Neutrophil (primary cell): Measurements from ENCODE around the gene ARHGAP40.

ENCODE experiments used
- H3K27ac ChIP-seq: fragments of 200-600 bp; sonication (generic); 2 replicates; pipeline ENCODE4 v1.5.1; 2016; ENCODE audit warnings: mild to moderate bottlenecking, moderate library complexity
- H3K27me3 ChIP-seq: fragments of 200-600 bp; sonication (generic); 2 replicates; pipeline ENCODE4 v1.6.0; 2016; ENCODE audit warnings: mild to moderate bottlenecking
- H3K36me3 ChIP-seq: fragments of 200-600 bp; sonication (generic); 2 replicates; pipeline ENCODE4 v1.5.1; 2017
- H3K4me1 ChIP-seq, 2 experiments: fragments of 200-600 bp in 1 of 2; sonication (generic) in 1 of 2; 1 replicate in 1 of 2; 2 replicates in 1 of 2; pipeline versions ENCODE4 v1.5.1 to v1.6.1; 2013 to 2016; ENCODE audit warnings: low read depth in 1 of 2, low read length in 1 of 2, mild to moderate bottlenecking in 1 of 2, moderate library complexity in 1 of 2; ENCODE audit not compliant: control insufficient read depth in 1 of 2, insufficient read depth in 1 of 2
- H3K4me3 ChIP-seq, 2 experiments: fragments of 200-600 bp in 1 of 2; sonication (generic) in 1 of 2; 1 replicate in 1 of 2; 2 replicates in 1 of 2; pipeline ENCODE4 v1.5.1; 2013 to 2016; ENCODE audit warnings: low read depth in 1 of 2, low read length in 1 of 2, mild to moderate bottlenecking in 1 of 2, moderate library complexity in 1 of 2
- H3K9me3 ChIP-seq: fragments of 200-600 bp; sonication (generic); 2 replicates; pipeline ENCODE4 v1.5.1; 2016
- TF ChIP-seq, protein P1 (sequence below): fragments of 200-600 bp; sonication (generic); IDR thresholded peaks from 2 replicates; pipeline ENCODE4 v1.5.1; 2016; ENCODE audit warnings: antibody characterized with exemption

ARHGAP40 gene

DNA sequence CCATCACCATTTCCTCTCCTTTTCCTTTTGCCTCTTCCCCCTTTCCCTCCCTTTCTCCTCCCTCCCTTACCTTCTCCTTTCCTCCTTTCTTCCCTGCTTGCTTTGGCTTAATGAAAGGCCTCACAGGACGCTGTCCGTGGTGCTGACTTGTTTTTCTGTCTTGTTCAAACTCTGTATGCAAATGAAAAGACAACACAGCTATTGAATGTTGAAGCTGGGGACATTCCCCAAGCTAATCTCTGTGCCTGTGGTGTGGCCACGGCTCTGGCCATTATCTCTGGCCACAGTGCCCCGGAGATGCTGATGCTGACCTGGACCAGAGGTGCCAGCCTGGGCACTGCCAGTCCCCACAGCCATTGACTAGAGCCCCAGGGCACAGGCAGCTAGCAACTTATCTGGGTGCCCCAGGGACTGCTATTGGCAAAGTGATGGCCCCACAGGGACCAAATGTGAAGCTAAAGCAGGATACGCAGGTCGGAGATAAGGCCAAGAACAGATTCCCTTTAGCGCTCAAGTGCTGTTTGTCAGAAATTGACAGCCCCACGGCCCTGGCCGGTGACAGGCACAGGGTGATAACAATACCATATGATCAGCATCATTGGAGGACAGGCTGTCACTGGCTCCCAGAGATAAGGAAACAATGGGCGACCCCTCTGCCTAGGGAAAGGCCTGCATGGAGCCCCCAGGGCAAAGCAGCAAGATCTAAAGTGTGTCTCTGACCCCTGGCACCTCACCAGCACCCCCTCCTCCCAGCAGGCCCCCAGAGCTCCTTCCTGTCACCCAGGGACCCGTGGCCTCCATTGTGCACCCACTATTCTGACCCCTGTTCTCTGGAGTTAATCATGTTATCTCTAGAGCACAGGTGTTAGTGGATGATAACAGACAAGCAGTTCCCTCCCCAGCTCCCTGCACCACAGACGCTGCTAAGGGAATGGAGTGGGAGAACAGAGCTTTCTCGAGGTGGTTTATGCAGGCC lies 91.1 kb downstream of the ARHGAP40 start:
- Histone ChIP-seq H3K36me3 (no peaks in the 10 kb centered on the region), H3K27ac (no peak overlapping the region), H3K9me3 (no peaks in the 10 kb centered on the region), H3K4me3 (no peak overlapping the region), H3K27me3 (peaks cover 32% of the 10 kb centered on the region), H3K4me1 (no peaks in the 10 kb centered on the region)
- TF ChIP-seq, protein P1, sequence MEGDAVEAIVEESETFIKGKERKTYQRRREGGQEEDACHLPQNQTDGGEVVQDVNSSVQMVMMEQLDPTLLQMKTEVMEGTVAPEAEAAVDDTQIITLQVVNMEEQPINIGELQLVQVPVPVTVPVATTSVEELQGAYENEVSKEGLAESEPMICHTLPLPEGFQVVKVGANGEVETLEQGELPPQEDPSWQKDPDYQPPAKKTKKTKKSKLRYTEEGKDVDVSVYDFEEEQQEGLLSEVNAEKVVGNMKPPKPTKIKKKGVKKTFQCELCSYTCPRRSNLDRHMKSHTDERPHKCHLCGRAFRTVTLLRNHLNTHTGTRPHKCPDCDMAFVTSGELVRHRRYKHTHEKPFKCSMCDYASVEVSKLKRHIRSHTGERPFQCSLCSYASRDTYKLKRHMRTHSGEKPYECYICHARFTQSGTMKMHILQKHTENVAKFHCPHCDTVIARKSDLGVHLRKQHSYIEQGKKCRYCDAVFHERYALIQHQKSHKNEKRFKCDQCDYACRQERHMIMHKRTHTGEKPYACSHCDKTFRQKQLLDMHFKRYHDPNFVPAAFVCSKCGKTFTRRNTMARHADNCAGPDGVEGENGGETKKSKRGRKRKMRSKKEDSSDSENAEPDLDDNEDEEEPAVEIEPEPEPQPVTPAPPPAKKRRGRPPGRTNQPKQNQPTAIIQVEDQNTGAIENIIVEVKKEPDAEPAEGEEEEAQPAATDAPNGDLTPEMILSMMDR: no peak

DNA sequence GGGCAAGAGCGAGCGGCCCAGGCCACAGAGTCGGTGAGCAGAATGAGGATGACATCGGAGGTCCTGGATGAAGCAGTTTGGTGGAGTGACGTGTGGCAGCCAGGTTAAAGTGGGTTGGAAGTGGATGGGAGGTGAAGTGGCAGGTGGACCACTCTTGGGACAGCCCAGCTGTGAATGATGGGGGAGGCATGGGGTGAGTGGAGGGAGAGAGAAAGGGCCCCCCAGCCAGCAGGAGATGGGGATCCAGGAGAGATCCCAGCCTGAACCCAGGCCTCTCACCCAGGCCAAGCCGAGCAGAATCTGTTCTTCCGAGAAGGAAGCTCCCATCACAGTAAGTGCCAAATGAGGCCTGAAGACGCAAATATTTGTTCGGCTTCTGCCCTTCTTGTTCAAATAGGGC lies 95.7 kb downstream of the ARHGAP40 start:
- Histone ChIP-seq H3K36me3 (no peaks in the 10 kb centered on the region), H3K9me3 (no peaks in the 10 kb centered on the region), H3K4me1 (no peaks in the 10 kb centered on the region), H3K27me3 (peaks cover 28% of the 10 kb centered on the region), H3K4me3 (no peak overlapping the region), H3K27ac (no peak overlapping the region)
- TF ChIP-seq, protein P1: no peak

DNA sequence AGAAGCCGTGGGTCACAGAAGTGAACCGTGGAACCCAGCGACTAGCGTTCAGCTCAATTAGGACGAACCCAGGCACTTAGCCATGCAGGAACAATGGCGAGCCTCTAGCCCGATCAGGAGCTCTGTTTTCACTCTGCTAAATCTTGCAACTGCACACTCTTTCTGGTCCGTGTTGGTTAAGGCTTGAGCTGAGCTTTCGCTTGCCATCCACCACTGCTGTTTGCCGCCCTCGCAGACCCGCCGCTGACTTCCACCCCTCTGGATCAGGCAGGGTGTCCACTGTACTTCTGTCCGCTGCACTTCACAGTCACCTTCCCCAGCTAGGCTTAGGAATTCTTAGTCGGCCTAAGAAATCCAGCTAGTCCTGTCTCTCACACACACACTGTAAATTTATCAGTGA lies 96.9 kb downstream of the ARHGAP40 start:
- Histone ChIP-seq H3K9me3 (no peaks in the 10 kb centered on the region), H3K27me3 (peaks cover 37% of the 10 kb centered on the region), H3K4me1 (no peaks in the 10 kb centered on the region), H3K27ac (no peak overlapping the region), H3K4me3 (no peak overlapping the region), H3K36me3 (no peaks in the 10 kb centered on the region)
- TF ChIP-seq, protein P1: no peak

DNA sequence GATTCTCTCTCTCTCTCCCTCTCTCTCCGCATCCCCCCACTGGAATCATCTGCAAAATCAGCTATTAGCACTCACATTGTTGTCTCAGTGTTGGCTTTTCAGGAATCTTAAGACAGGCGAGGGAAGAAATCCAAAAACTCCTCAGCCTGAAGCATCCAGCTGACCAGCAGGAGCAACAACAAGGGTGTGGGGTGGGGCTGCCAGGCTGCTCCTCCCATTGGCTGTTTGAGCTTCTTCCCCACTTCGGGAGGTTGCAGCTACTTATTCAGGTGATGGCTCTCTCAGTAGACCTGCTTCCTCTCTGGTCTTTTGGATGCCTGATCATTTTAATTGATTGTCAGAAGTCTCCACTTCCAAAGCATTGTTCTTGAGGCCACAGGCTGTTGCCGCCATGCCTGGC lies 98.5 kb downstream of the ARHGAP40 start:
- Histone ChIP-seq H3K4me3 (no peak overlapping the region), H3K4me1 (no peaks in the 10 kb centered on the region), H3K27me3 (peaks cover 48% of the 10 kb centered on the region), H3K9me3 (no peaks in the 10 kb centered on the region), H3K27ac (no peak overlapping the region), H3K36me3 (no peaks in the 10 kb centered on the region)
- TF ChIP-seq, protein P1: no peak
